Activated T-helper 1 cell treated with Interleukin-2 at 50 U/mL for 16 hours (primary cell): ENCODE measurements around the gene ZNF217.
"Not testable (repeated sequence)": the region's sequence is repeated elsewhere in the genome, so short reads cannot be mapped to it uniquely, and the experiment has no call there.

Experiments used
- DNase-seq: peaks from one replicate; pipeline ENCODE4 v3.0.0-alpha.2; 2020; ENCODE audit warnings: low read depth

The ZNF217 gene

GRCh38 chr20:53565254-53565653 lies 28.4 kb downstream of the ZNF217 start:
- no peak for DNase-seq

GRCh38 chr20:53562104-53562764 lies 31.4 kb downstream of the ZNF217 start:
- not testable (repeated sequence) for DNase-seq

- DNase-seq = no peak
Observed at GRCh38 chr20:53561505-53561904, 32.1 kb downstream of the ZNF217 start.

GRCh38 chr20:53559816-53560215 lies 33.8 kb downstream of the ZNF217 start:
- no peak for DNase-seq

- DNase-seq = no peak
Observed at GRCh38 chr20:53557130-53557529, 36.5 kb downstream of the ZNF217 start.

- no peak for DNase-seq
Observed at GRCh38 chr20:53556267-53556897, 37.3 kb downstream of the ZNF217 start.

- DNase-seq = no peak
Observed at GRCh38 chr20:53555816-53556215, 37.8 kb downstream of the ZNF217 start.

- no peak for DNase-seq
Observed at GRCh38 chr20:53555081-53555480, 38.6 kb downstream of the ZNF217 start.

GRCh38 chr20:53552572-53552893 lies 41.1 kb downstream of the ZNF217 start:
- not testable (repeated sequence) for DNase-seq

GRCh38 chr20:53551719-53552571 lies 41.7 kb downstream of the ZNF217 start:
- not testable (repeated sequence) for DNase-seq

- no peak for DNase-seq
Observed at GRCh38 chr20:53550280-53551187, 43.1 kb downstream of the ZNF217 start.

- DNase-seq = no peak
Observed at GRCh38 chr20:53547664-53548239, 45.9 kb downstream of the ZNF217 start.

- DNase-seq = no peak
Observed at GRCh38 chr20:53539516-53539915, 54.1 kb downstream of the ZNF217 start.

GRCh38 chr20:53536382-53536781 lies 57.3 kb downstream of the ZNF217 start:
- DNase-seq = not testable (repeated sequence)

- DNase-seq = no peak
Observed at GRCh38 chr20:53535878-53536277, 57.8 kb downstream of the ZNF217 start.

GRCh38 chr20:53534037-53534436 lies 59.6 kb downstream of the ZNF217 start:
- no peak for DNase-seq

- no peak for DNase-seq
Observed at GRCh38 chr20:53533500-53533899, 60.1 kb downstream of the ZNF217 start.

GRCh38 chr20:53532654-53533312 lies 60.9 kb downstream of the ZNF217 start:
- DNase-seq = not testable (repeated sequence)

GRCh38 chr20:53530440-53530839 lies 63.2 kb downstream of the ZNF217 start:
- no peak for DNase-seq

- no peak for DNase-seq
Observed at GRCh38 chr20:53529658-53530057, 64.0 kb downstream of the ZNF217 start.

GRCh38 chr20:53527196-53527595 lies 66.4 kb downstream of the ZNF217 start:
- DNase-seq = no peak
